ENCODE results near the gene TMEM242. TPM values are rescaled to one million over a fixed set of nuclear protein-coding genes. Genes with fewer than 3 reads are reported as not detected.

Gene TMEM242
- total and polyA plus RNA-seq, 9 donors = 5.5 to 12.1 (median 10.1) TPM

DNA sequence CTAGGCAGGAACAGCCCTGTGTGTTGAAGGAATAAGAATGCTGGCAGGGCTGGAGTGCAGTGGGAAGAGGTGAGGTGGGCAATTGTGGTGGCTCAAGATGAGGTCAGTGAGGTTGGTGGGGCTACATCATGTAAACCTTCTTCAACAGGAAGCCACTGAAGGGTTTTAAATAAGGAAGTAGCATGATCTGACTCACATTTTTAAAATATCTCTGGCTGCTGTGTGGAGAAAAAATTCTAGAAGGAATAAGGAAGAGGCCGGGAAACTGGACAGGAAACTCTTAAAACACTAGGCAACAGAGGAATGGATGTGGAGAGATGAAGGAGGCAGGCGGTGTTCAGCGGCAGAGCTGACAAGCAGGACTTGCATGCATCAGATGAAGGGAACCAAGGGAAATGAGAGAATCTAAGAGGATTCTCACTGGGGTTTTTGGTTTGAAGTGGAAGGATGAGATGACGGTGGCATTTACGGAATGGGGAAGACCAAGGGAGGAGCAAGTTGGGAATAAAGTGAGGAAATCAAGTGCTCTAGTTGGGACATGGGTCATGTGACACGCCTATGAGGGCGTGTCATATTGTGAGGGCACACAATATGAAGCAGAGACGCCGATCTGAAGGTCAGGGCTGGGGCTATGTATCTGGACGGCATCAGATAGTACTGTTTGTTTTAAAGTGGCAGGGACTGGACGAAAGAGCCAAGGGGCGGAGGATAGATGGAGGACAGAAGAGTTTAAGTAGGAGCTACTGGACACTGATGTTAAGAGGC lies 18.2 kb downstream of the TMEM242 start:
- 81 to 86% (median 83%) methylated on average over 12 of the region's 12 CpGs for WGBS, 3 donors
- Histone ChIP-seq H3K9me3 (no peaks in the 10 kb centered on the region), H3K36me3 (no peaks in the 10 kb centered on the region), H3K4me1 (ENCODE audit: insufficient read depth) (no peaks in the 10 kb centered on the region), H3K4me3 (no peak overlapping the region), H3K27ac (no peak overlapping the region), H3K27me3 (no peaks in the 10 kb centered on the region)
- intact Hi-C loops (cut with DNase I) = no loop called here
- TF ChIP-seq EP300 (IDR thresholded peaks at IDR 0.05) (no peak), POLR2A (IDR thresholded peaks at IDR 0.05) (no peak)
- TF ChIP-seq, protein P1, sequence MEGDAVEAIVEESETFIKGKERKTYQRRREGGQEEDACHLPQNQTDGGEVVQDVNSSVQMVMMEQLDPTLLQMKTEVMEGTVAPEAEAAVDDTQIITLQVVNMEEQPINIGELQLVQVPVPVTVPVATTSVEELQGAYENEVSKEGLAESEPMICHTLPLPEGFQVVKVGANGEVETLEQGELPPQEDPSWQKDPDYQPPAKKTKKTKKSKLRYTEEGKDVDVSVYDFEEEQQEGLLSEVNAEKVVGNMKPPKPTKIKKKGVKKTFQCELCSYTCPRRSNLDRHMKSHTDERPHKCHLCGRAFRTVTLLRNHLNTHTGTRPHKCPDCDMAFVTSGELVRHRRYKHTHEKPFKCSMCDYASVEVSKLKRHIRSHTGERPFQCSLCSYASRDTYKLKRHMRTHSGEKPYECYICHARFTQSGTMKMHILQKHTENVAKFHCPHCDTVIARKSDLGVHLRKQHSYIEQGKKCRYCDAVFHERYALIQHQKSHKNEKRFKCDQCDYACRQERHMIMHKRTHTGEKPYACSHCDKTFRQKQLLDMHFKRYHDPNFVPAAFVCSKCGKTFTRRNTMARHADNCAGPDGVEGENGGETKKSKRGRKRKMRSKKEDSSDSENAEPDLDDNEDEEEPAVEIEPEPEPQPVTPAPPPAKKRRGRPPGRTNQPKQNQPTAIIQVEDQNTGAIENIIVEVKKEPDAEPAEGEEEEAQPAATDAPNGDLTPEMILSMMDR (IDR thresholded peaks at IDR 0.05) = no peak
- DNase-seq = no peak

DNA sequence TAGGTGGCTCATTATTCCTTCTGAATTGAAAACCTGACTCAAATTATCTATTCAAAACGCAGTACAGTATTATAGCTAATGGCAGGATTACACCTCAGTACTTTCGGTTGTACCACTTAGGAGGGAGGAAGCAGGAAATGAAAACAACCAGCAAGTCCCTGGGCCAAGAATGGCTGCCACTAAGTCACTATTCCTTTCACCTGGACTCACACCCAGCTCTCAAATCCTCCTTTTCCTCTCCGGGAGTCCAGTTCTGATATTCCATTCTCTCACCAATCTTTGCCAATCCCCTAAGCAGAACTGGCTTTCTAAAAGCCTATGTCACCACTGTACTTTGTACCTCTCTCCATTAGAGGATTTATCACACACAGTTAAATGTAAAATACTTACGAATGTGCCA lies 20.6 kb downstream of the TMEM242 start:
- H3K9me3 ChIP-seq = no peaks in the 10 kb centered on the region
- TF ChIP-seq EP300 (IDR thresholded peaks at IDR 0.05) (no peak), POLR2A (IDR thresholded peaks at IDR 0.05) (no peak)
- TF ChIP-seq, protein P1 (IDR thresholded peaks at IDR 0.05) = no peak
- no peak overlapping the region for H3K4me3 ChIP-seq
- no peak for DNase-seq
- intact Hi-C loops (cut with DNase I) = no loop called here
- no peaks in the 10 kb centered on the region for H3K4me1 ChIP-seq (ENCODE audit: insufficient read depth)
- WGBS, 3 donors = 62 to 68% (median 64%) methylated on average over 4 of the region's 4 CpGs
- H3K27me3 ChIP-seq = no peaks in the 10 kb centered on the region
- H3K36me3 ChIP-seq = no peaks in the 10 kb centered on the region
- H3K27ac ChIP-seq = no peak overlapping the region

DNA sequence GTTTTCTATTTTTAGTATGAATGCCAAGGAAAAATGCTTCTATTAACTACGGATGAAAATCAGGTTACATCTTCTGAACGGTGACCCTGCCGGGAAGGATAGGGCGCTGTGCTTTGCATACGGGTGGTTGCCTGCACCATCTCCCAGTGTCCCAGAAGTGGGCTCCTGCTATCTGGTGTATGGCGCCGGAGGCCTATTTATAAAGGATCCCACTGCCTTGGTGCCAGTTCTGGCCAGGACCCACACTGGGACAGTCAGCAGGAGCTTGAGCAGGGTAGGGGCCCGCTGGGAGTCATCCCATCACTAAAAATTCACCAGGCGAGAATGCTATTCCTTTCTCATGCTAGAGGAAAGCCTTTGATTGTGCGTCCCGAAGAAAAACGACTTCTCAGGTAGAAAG lies 22.9 kb downstream of the TMEM242 start:
- 95 to 96% (median 95%) methylated on average over 12 of the region's 12 CpGs for WGBS, 3 donors
- TF ChIP-seq EP300 (IDR thresholded peaks at IDR 0.05) = no peak
- no peak for TF ChIP-seq POLR2A (IDR thresholded peaks at IDR 0.05)
- TF ChIP-seq, protein P1 (IDR thresholded peaks at IDR 0.05) = no peak
- no peak overlapping the region for H3K4me3 ChIP-seq
- intact Hi-C loops (cut with DNase I) = no loop called here
- H3K27ac ChIP-seq = no peak overlapping the region
- H3K4me1 ChIP-seq (ENCODE audit: insufficient read depth) = no peaks in the 10 kb centered on the region
- DNase-seq = no peak
- no peaks in the 10 kb centered on the region for H3K36me3 ChIP-seq
- no peaks in the 10 kb centered on the region for H3K9me3 ChIP-seq
- no peaks in the 10 kb centered on the region for H3K27me3 ChIP-seq

DNA sequence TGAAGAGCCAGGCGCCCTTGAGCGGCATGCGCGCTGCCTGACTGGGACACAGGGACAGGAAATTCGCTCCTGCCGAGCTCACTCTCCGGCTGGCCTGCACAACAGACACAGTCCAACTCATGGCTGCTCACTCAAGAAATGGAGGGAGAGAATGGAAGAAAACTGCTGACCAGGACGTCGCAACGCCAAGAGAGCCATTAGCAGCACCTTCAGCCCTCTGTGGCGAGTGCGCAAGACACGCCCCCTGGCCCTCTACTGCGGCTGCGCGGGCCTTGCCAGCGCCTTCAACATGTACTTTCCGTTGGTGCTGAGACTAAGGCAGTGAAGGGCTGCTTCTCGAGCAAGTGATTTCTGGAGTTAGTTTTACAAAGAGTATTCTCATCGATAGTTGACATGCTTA lies 23.3 kb downstream of the TMEM242 start:
- no peaks in the 10 kb centered on the region for H3K36me3 ChIP-seq
- WGBS, 3 donors = 97 to 98% (median 97%) methylated on average over 20 of the region's 20 CpGs
- TF ChIP-seq EP300 (IDR thresholded peaks at IDR 0.05) (no peak), POLR2A (IDR thresholded peaks at IDR 0.05) (no peak)
- TF ChIP-seq, protein P1 (IDR thresholded peaks at IDR 0.05) = no peak
- DNase-seq = no peak
- no peaks in the 10 kb centered on the region for H3K27me3 ChIP-seq
- no peak overlapping the region for H3K4me3 ChIP-seq
- intact Hi-C loops (cut with DNase I) = no loop called here
- no peaks in the 10 kb centered on the region for H3K4me1 ChIP-seq (ENCODE audit: insufficient read depth)
- no peak overlapping the region for H3K27ac ChIP-seq
- no peaks in the 10 kb centered on the region for H3K9me3 ChIP-seq

All from ovary (tissue), 9 donors.